ENCODE results near the gene RNF19B.

RNF19B gene

DNA sequence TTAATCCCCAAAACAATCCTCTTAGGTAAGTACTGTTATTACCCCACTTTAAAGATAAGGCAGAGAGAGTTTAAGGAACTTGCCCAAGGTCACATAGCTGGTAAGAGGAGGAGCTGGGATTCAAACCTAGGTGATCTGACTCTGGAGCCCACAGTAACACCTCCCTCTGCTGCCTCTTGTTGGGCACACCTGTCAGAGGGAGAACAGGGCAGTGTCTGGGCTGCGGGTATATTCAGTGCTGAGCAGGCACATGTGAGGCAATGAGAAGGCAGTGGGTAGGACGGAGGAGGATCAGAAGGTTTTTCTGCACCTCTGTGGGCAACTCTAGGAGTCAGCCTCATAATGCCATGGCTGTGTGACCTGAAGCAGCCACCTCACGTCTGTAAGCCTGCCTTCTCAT is 76.5 kb downstream of the RNF19B start:
- DNase-seq (ENCODE audit: low read depth), result no peak

DNA sequence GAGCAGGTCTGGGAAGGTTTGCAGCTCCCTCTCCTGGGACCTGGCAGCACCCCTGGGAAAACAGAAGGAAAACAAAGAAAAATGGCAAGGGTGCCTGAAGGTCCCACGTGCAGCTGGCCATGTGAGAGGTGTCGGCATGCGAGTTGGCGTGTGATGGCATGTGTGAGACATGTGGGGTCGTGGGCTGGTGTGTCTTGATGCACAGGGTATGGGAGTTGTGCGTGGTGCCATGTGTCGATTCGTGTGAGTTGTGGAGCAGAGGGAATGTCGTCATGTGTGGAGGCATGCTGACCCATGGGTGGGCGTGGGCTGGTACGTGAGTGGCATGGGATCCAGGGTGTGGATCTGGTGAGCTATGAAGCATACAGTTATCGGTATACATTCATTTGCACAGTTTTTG is 77.0 kb downstream of the RNF19B start:
- DNase-seq (ENCODE audit: low read depth), result no peak

DNA sequence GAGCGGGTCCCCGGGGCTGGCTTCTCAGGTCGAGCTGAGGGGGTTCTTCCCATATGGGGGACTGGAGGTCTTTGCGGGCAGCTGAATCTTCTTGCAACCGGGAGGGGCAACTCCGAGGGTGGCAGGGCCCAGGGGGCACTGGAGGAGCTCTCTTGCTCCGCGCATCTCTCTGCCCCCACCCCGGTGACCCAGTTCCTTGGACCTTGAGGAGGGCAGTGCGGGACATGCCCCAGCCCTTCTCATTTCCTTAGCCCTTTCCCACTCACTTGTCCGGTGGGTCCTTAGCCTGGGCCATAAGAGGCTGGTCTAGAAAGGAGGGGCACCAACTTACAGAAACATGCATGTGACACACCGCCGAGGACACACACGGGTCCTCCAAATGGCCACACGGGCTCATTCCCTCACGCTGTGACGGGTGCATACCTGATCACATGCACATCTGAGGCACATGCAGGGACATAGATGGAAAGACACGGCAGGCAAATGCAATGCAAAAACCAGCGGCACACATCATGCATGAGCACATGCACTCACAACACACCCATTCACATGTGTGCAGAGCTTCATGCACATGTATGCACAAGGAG is 77.7 kb downstream of the RNF19B start:
- DNase-seq (ENCODE audit: low read depth), result no peak

All from T-helper 22 cell (primary cell).